K562 (cell line): Measurements from ENCODE around the gene IFT52. TPM values are rescaled to one million over a fixed set of nuclear protein-coding genes. Genes with fewer than 3 reads are reported as not detected.

Experiments
- HMGN3 ChIP-seq: IDR thresholded peaks from 2 replicates; pipeline ENCODE4 v1.6.1; 2011; ENCODE audit warnings: borderline replicate concordance, low read depth, mild to moderate bottlenecking, mixed read lengths, low read length; ENCODE audit not compliant: insufficient read length; ENCODE audit errors: extremely low read depth
- KHSRP ChIP-seq: fragments of 450-650 bp; IDR thresholded peaks from 2 replicates; pipeline ENCODE4 v1.6.1; 2017
- MAZ ChIP-seq, 2 experiments: fragments of 450-650 bp in 1 of 2; sonication (generic) in 1 of 2; formaldehyde crosslinking; IDR thresholded peaks in 1 of 2; conservative IDR thresholded peaks in 1 of 2; 2 replicates each; pipeline versions ENCODE4 v1.4.0 to v1.5.0; 2020; ENCODE audit warnings: mild to moderate bottlenecking in 1 of 2, missing genetic modification reagents in 1 of 2
- SETDB1 ChIP-seq: IDR thresholded peaks from one replicate; pipeline ENCODE4 v1.6.1; 2012; ENCODE audit warnings: low read length, control low read depth, inconsistent platforms
- SIX5 ChIP-seq, 2 experiments: IDR thresholded peaks; 2 replicates each; pipeline ENCODE4 v1.6.1; 2011; ENCODE audit warnings: low read length in 2 of 2, borderline replicate concordance in 1 of 2, low read depth in 1 of 2, mild to moderate bottlenecking in 1 of 2, moderate library complexity in 1 of 2; ENCODE audit not compliant: insufficient read depth in 1 of 2
- SPI1 ChIP-seq: IDR thresholded peaks from 2 replicates; pipeline ENCODE4 v1.6.1; 2011; ENCODE audit warnings: low read depth, low read length, control low read depth, borderline replicate concordance
- TAL1 ChIP-seq: fragments of 450-650 bp; IDR thresholded peaks from 2 replicates; pipeline ENCODE4 v1.6.1; 2016; ENCODE audit warnings: mild to moderate bottlenecking
- TEAD2 ChIP-seq: fragments of 450-650 bp; IDR thresholded peaks from 2 replicates; pipeline ENCODE4 v1.6.1; 2016; ENCODE audit warnings: missing genetic modification characterization, control low read depth, missing compliant biosample characterization
- TEAD4 ChIP-seq, 2 experiments: sonication (generic) in 1 of 2; formaldehyde crosslinking in 1 of 2; IDR thresholded peaks; 2 replicates each; pipeline versions ENCODE4 v1.6.1 to v1.8.0; 2012 to 2022; ENCODE audit warnings: borderline replicate concordance in 1 of 2, inconsistent platforms in 1 of 2, low read length in 1 of 2, mild to moderate bottlenecking in 1 of 2, missing genetic modification reagents in 1 of 2
- ZNF217 ChIP-seq: sonication (generic); formaldehyde crosslinking; IDR thresholded peaks from 2 replicates; pipeline ENCODE4 v1.8.0; 2022; ENCODE audit warnings: mild to moderate bottlenecking, missing genetic modification reagents
- ZNF583 ChIP-seq: fragments of 250-450 bp; sonication (Bioruptor Pico); IDR thresholded peaks from 2 replicates; pipeline ENCODE4 v1.4.0; 2020
- ZNF655 ChIP-seq: fragments of 250-450 bp; sonication (Bioruptor Pico); IDR thresholded peaks from 2 replicates; pipeline ENCODE4 v1.5.0; 2021
- ZNF668 ChIP-seq: fragments of 250-450 bp; sonication (Bioruptor Pico); IDR thresholded peaks from 2 replicates; pipeline ENCODE4 v1.8.0; 2022; ENCODE audit warnings: mild to moderate bottlenecking, inconsistent platforms
- ZNF76 ChIP-seq: fragments of 250-450 bp; sonication (Bioruptor Pico); IDR thresholded peaks from 2 replicates; pipeline ENCODE4 v1.4.0; 2020; ENCODE audit warnings: mild to moderate bottlenecking, moderate library complexity, borderline replicate concordance
- polyA plus RNA-seq, 8 experiments: library from polyadenylated mRNA; depleted of rRNA in 4 of 8; stranded (reverse) in 5 of 8; unstranded in 3 of 8; fragments of >200 nt; fragmentation: Nextera tagmentation in 2 of 8; fragmentation: Illumina TruSeq in 1 of 8; extraction: Ambion mirVana in 2 of 8; extraction: Trizol in 1 of 8; gene quantifications; 2 replicates each; pipeline versions ENCODE4 v1.2.1 to v1.2.3, GENCODE V29; 2011 to 2014; ENCODE audit warnings: inconsistent platforms in 1 of 8, missing spikeins in 1 of 8
- total RNA-seq, 7 experiments: library from RNA; depleted of rRNA in 6 of 7; stranded (reverse); fragments of >200 nt in 6 of 7; fragmentation: Illumina TruSeq in 2 of 7; extraction: Trizol in 2 of 7; gene quantifications; 2 replicates each; pipeline versions ENCODE4 v1.2.1 to v1.2.3, GENCODE V29; 2011 to 2021; ENCODE audit warnings: low replicate concordance in 1 of 7
- TF ChIP-seq, protein P1 (sequence below), 2 experiments: fragments of 450-650 bp; IDR thresholded peaks; 2 replicates each; pipeline ENCODE4 v1.6.1; 2016; ENCODE audit warnings: mild to moderate bottlenecking in 2 of 2, borderline replicate concordance in 1 of 2, low read depth in 1 of 2, moderate library complexity in 1 of 2

IFT52 gene
- total and polyA plus RNA-seq, 9 of the 15 experiments (the other 6 are each of a cell fraction or from before 2014, with no cell fraction given): 11.0 to 31.4 (median 20.4) TPM

DNA sequence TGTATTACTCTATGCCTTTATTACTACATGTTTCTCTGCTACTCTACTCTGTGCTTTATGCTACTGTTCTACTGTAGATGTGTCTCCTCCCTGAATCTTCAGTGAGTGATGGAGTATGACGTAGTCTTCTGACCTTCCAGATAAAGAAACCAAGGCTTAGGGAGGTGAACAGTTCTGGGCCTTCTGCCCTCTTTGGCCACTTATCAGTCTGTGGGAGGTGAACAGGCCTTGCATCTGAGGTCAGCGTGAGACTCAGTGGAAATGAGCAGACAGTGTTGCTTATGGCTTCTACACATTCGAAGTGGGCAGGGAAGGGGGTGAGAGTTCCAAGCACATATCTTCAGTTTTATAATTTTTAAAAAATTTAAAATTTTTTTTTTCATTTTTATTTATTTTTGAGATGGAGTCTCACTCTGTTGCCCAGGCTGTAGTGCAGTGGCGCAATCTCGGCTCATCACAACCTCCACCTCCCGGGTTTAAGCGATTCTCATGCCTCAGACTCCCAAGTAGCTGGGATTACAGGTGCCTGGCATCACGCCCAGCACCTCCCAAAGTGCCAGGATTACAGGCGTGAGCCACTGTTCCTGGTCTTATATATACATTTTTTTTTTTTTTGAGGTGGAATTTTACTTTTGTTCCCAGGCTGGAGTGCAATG, 100.3 kb downstream of the IFT52 start (continued):
- TF ChIP-seq, protein P1, sequence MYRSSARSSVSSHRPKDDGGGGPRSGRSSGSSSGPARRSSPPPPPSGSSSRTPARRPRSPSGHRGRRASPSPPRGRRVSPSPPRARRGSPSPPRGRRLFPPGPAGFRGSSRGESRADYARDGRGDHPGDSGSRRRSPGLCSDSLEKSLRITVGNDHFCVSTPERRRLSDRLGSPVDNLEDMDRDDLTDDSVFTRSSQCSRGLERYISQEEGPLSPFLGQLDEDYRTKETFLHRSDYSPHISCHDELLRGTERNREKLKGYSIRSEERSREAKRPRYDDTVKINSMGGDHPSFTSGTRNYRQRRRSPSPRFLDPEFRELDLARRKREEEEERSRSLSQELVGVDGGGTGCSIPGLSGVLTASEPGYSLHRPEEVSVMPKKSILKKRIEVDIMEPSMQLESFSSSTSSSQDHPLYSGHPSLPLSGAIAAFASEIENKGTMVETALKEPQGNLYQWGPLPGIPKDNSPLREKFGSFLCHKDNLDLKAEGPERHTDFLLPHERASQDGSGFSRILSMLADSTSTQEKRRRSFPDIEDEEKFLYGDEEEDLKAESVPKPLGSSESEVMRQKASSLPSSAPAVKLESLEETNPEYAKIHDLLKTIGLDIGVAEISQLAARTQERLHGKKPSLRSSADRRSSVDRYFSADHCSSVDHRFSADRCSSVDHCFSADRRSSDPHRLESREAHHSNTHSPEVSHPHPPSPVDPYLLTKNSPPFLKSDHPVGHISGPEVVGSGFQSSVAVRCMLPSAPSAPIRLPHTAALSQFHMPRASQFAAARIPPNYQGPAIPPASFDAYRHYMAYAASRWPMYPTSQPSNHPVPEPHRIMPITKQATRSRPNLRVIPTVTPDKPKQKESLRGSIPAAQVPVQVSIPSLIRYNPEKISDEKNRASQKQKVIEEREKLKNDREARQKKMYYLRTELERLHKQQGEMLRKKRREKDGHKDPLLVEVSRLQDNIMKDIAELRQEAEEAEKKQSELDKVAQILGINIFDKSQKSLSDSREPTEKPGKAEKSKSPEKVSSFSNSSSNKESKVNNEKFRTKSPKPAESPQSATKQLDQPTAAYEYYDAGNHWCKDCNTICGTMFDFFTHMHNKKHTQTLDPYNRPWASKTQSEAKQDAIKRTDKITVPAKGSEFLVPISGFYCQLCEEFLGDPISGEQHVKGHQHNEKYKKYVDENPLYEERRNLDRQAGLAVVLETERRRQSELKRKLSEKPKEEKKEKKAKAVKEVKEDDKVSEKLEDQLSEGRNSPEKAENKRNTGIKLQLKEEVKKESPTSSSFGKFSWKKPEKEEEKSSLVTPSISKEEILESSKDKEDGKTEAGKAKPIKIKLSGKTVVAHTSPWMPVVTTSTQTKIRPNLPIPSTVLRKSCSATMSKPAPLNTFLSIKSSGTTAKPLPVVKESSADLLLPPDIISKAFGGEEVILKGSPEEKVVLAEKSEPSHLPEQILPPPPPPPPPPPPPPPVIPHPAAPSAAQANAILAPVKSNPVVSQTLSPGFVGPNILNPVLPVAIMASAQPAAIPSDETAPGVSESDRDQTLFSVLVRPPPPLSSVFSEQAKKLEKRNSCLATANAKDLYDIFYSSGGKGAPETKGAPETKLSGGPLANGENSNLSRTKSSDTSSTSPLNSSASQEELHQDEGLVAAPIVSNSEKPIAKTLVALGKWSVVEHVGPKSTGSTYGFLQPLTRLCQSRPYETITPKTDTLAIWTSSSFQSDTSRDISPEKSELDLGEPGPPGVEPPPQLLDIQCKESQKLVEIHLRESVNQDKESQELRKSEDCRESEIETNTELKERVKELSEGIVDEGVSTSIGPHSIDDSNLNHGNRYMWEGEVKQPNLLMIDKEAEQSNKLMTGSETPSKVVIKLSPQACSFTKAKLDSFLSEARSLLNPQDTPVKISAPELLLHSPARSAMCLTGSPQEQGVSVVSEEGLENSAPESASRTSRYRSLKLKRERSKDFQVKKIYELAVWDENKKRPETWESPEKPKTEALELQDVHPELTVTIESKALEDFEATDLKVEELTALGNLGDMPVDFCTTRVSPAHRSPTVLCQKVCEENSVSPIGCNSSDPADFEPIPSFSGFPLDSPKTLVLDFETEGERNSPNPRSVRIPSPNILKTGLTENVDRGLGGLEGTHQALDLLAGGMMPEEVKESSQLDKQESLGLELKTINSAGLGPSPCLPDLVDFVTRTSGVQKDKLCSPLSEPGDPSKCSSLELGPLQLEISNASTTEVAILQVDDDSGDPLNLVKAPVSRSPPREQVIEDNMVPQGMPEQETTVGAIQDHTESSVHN (IDR thresholded peaks at IDR 0.05; ENCODE audit: borderline replicate concordance in 1 of 2, low read depth in 1 of 2): no peak
- no peak for TF ChIP-seq ZNF583
- TF ChIP-seq ZNF76 (CRISPR knock-in tag): no peak
- no peak for TF ChIP-seq HMGN3
- peak; percentile 95 for TF ChIP-seq TAL1
- TF ChIP-seq MAZ (CRISPR knock-in tag; conservative IDR thresholded peaks at IDR 0.05 in 1 of 2, IDR thresholded peaks at IDR 0.05 in 1 of 2): 0 out of 4 replicates have a peak, but pooled peaks of 1 of the 2 experiments have one; percentile 28
- no peak for TF ChIP-seq TEAD2 (tag)
- TF ChIP-seq SPI1: no peak
- TF ChIP-seq KHSRP: no peak
- TF ChIP-seq TEAD4 (IDR thresholded peaks at IDR 0.05; ENCODE audit: low read length): peak; percentile 96
- no peak for TF ChIP-seq TEAD4 (CRISPR knock-in tag; IDR thresholded peaks at IDR 0.05; ENCODE audit: borderline replicate concordance)
- TF ChIP-seq ZNF655 (CRISPR knock-in tag): no peak
- TF ChIP-seq SETDB1: no peak
- no peak for TF ChIP-seq ZNF217 (CRISPR knock-in tag)
- no peak; a peak in 1 of 4 replicates for TF ChIP-seq SIX5 (IDR thresholded peaks at IDR 0.05; ENCODE audit: borderline replicate concordance in 1 of 2, insufficient read depth in 1 of 2, low read depth in 1 of 2, low read length in 2 of 2)
- TF ChIP-seq ZNF668 (CRISPR knock-in tag): no peak
